Breast epithelium (tissue), 4 donors: Measurements from ENCODE around the gene TNFRSF18. TPM values are rescaled to one million over a fixed set of nuclear protein-coding genes. Genes with fewer than 3 reads are reported as not detected.
A peak's percentile ranks its signal among the peaks of the same experiment; 100 is the strongest.

ENCODE experiments used
- DNase-seq, 2 donors: peaks; one replicate each; pipeline ENCODE4 v3.0.0-alpha.2; 2019; ENCODE audit warnings: low spot score in 2 of 2
- H3K27ac ChIP-seq, 2 donors: fragments of 200-600 bp; sonication (generic) in 1 of 2; one replicate each; pipeline ENCODE4 v1.5.1; 2016 to 2019; ENCODE audit warnings: mild to moderate bottlenecking in 1 of 2
- H3K27me3 ChIP-seq, 2 donors: fragments of 200-600 bp; sonication (generic) in 1 of 2; one replicate each; pipeline versions ENCODE4 v1.5.1 to v1.6.0; 2017 to 2019; ENCODE audit warnings: control low read depth in 1 of 2, mild to moderate bottlenecking in 1 of 2
- H3K36me3 ChIP-seq: fragments of 200-600 bp; one replicate; pipeline ENCODE4 v1.5.1; 2019
- H3K4me1 ChIP-seq, 2 donors: fragments of 200-600 bp; sonication (generic); one replicate each; pipeline ENCODE4 v1.5.1; 2016 to 2019; ENCODE audit warnings: control low read depth in 1 of 2
- H3K4me3 ChIP-seq, 3 donors: fragments of 200-600 bp; sonication (generic); 1 replicate in 2 of 3; 2 replicates in 1 of 3; pipeline ENCODE4 v1.5.1; 2016 to 2019; ENCODE audit warnings: mild to moderate bottlenecking in 3 of 3, moderate library complexity in 2 of 3
- H3K9me3 ChIP-seq, 2 donors: fragments of 200-600 bp; sonication (generic) in 1 of 2; one replicate each; pipeline ENCODE4 v1.5.1; 2016 to 2019; ENCODE audit warnings: control low read depth in 1 of 2
- CTCF ChIP-seq, 3 donors: fragments of 450-650 bp; IDR thresholded peaks; one replicate each; pipeline ENCODE4 v1.5.1; 2016 to 2017; ENCODE audit warnings: antibody characterized with exemption in 3 of 3, mild to moderate bottlenecking in 3 of 3, moderate library complexity in 3 of 3
- POLR2A ChIP-seq: fragments of 450-650 bp; IDR thresholded peaks from one replicate; pipeline ENCODE4 v1.6.1; 2016; ENCODE audit warnings: antibody characterized with exemption, mild to moderate bottlenecking, moderate library complexity
- POLR2AphosphoS5 ChIP-seq, 3 donors: sonication (generic); formaldehyde crosslinking; IDR thresholded peaks; one replicate each; pipeline ENCODE4 v1.6.1; 2017; ENCODE audit warnings: antibody characterized with exemption in 3 of 3
- intact Hi-C: fragments of 100-400 bp; cut with DNase I; formaldehyde crosslinking; loops from one replicate; pipeline ENCODE4 v1.15.1; 2023; ENCODE audit warnings: low total_unique reads
- total RNA-seq, 3 donors: library from RNA; depleted of rRNA; stranded (reverse); fragments of >200 nt; gene quantifications; one replicate each; pipeline ENCODE4 v1.1.0, GENCODE V29; 2016

Gene TNFRSF18
- total RNA-seq, 3 donors from 2014 or later = 1.9 to 5.9 TPM; not detected in 1

- H3K27ac ChIP-seq = peak overlapping the region; percentile 90 to 92
- peak overlapping the region in 2 of 3 donors; percentile 62 to 63 for H3K4me3 ChIP-seq
- H3K9me3 ChIP-seq = no peaks in the 10 kb centered on the region
- no peak for TF ChIP-seq POLR2AphosphoS5 (IDR thresholded peaks at IDR 0.05)
- no peak for TF ChIP-seq POLR2A
- no peak for TF ChIP-seq CTCF (IDR thresholded peaks at IDR 0.05)
- H3K36me3 ChIP-seq = no peaks in the 10 kb centered on the region
- no peak for DNase-seq
- intact Hi-C loops = no loop called here
- peaks cover 4 to 11% of the 10 kb centered on the region in 2 donors for H3K4me1 ChIP-seq
- H3K27me3 ChIP-seq = peaks cover 0 to 17% of the 10 kb centered on the region in 2 donors
Measured at GRCh38 chr1:1166642-1167397, 39.6 kb downstream of the TNFRSF18 start.

GRCh38 chr1:1165900-1166421 lies 40.4 kb downstream of the TNFRSF18 start:
- peak overlapping the region; percentile 90 to 92 for H3K27ac ChIP-seq
- H3K27me3 ChIP-seq = peaks cover 0 to 17% of the 10 kb centered on the region in 2 donors
- H3K9me3 ChIP-seq = no peaks in the 10 kb centered on the region
- intact Hi-C loops = no loop called here
- peak overlapping the region in 2 of 3 donors; percentile 62 to 63 for H3K4me3 ChIP-seq
- no peaks in the 10 kb centered on the region for H3K36me3 ChIP-seq
- TF ChIP-seq POLR2AphosphoS5 (IDR thresholded peaks at IDR 0.05) (no peak), CTCF (IDR thresholded peaks at IDR 0.05) (no peak), POLR2A (no peak)
- peaks cover 4 to 11% of the 10 kb centered on the region in 2 donors for H3K4me1 ChIP-seq
- no peak for DNase-seq

- intact Hi-C loops = no loop called here
- no peaks in the 10 kb centered on the region for H3K36me3 ChIP-seq
- peaks cover 0 to 17% of the 10 kb centered on the region in 2 donors for H3K27me3 ChIP-seq
- H3K27ac ChIP-seq = peak overlapping the region; percentile 90 to 92
- no peak for TF ChIP-seq POLR2AphosphoS5 (IDR thresholded peaks at IDR 0.05)
- TF ChIP-seq POLR2A = no peak
- no peak for TF ChIP-seq CTCF (IDR thresholded peaks at IDR 0.05)
- no peaks in the 10 kb centered on the region for H3K9me3 ChIP-seq
- H3K4me1 ChIP-seq = peaks cover 4 to 11% of the 10 kb centered on the region in 2 donors
- H3K4me3 ChIP-seq = peak overlapping the region in 2 of 3 donors; percentile 62 to 63
- DNase-seq = no peak
Measured at GRCh38 chr1:1165485-1165884, 40.9 kb downstream of the TNFRSF18 start.

- H3K9me3 ChIP-seq = no peaks in the 10 kb centered on the region
- TF ChIP-seq POLR2AphosphoS5 (IDR thresholded peaks at IDR 0.05) = no peak
- TF ChIP-seq POLR2A = no peak
- no peak for TF ChIP-seq CTCF (IDR thresholded peaks at IDR 0.05)
- H3K4me3 ChIP-seq = peak overlapping the region in 2 of 3 donors; percentile 62 to 63
- H3K27ac ChIP-seq = peak overlapping the region; percentile 90 to 92
- peaks cover 0 to 17% of the 10 kb centered on the region in 2 donors for H3K27me3 ChIP-seq
- intact Hi-C loops = no loop called here
- no peaks in the 10 kb centered on the region for H3K36me3 ChIP-seq
- DNase-seq = no peak
- peaks cover 4 to 11% of the 10 kb centered on the region in 2 donors for H3K4me1 ChIP-seq
Measured at GRCh38 chr1:1164701-1165451, 41.5 kb downstream of the TNFRSF18 start.
